ENCODE results near the gene PDK2. TPM values are rescaled to one million over a fixed set of nuclear protein-coding genes. Genes with fewer than 3 reads are reported as not detected.

PDK2 gene
- total and polyA plus RNA-seq, 10 of the 15 experiments (the other 5 are each of a cell fraction or from before 2014, with no cell fraction given): 0.98 to 22.6 (median 12.3) TPM

DNA sequence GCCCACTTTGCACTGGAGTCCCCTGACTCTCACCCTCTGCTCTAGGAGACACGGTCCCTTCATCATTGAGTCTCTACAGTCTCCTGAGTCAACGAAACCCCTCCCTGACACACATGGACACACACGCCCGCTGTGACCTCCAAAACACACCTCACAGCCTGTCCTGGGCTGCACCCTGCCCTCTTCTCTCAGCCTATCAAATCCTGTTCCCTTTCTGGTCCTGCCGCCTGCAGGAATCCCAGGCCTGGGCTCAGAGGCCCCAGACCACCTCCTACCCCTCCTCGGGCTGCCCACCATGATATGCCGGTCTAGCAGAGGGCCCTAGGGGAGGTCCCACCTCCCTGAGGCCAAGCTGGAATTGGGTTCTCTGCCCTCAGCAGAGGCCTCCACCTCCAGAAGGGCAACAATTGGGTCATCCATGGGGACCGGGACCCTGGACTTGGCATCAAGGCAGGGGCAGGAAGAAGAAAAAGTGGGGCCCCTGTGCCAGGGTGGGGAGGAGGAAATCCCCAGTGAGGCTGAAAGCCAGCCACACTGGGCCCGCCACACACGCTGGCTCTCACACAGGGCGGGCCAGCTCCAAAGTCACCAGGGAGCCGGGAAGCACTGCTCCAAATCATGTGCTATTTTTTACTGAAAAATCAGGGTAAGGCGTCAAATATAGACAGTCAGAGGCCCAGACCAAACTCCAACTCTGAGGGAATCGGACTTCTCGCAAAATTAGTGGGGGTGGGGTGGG is 51.9 kb downstream of the PDK2 start (continued):
- 0 out of 2 replicates have a peak, but pooled peaks have one; percentile 15 for TF ChIP-seq ZNF687 (IDR thresholded peaks at IDR 0.05)
- TF ChIP-seq DPF2 (IDR thresholded peaks at IDR 0.05): no peak
- no peak for TF ChIP-seq FOXK2 (IDR thresholded peaks at IDR 0.05)
- TF ChIP-seq NFXL1 (IDR thresholded peaks at IDR 0.05; ENCODE audit: borderline replicate concordance): no peak
- TF ChIP-seq ZNF274 (IDR thresholded peaks at IDR 0.05; ENCODE audit: insufficient read depth, insufficient read length): no peak
- TF ChIP-seq, protein P1, sequence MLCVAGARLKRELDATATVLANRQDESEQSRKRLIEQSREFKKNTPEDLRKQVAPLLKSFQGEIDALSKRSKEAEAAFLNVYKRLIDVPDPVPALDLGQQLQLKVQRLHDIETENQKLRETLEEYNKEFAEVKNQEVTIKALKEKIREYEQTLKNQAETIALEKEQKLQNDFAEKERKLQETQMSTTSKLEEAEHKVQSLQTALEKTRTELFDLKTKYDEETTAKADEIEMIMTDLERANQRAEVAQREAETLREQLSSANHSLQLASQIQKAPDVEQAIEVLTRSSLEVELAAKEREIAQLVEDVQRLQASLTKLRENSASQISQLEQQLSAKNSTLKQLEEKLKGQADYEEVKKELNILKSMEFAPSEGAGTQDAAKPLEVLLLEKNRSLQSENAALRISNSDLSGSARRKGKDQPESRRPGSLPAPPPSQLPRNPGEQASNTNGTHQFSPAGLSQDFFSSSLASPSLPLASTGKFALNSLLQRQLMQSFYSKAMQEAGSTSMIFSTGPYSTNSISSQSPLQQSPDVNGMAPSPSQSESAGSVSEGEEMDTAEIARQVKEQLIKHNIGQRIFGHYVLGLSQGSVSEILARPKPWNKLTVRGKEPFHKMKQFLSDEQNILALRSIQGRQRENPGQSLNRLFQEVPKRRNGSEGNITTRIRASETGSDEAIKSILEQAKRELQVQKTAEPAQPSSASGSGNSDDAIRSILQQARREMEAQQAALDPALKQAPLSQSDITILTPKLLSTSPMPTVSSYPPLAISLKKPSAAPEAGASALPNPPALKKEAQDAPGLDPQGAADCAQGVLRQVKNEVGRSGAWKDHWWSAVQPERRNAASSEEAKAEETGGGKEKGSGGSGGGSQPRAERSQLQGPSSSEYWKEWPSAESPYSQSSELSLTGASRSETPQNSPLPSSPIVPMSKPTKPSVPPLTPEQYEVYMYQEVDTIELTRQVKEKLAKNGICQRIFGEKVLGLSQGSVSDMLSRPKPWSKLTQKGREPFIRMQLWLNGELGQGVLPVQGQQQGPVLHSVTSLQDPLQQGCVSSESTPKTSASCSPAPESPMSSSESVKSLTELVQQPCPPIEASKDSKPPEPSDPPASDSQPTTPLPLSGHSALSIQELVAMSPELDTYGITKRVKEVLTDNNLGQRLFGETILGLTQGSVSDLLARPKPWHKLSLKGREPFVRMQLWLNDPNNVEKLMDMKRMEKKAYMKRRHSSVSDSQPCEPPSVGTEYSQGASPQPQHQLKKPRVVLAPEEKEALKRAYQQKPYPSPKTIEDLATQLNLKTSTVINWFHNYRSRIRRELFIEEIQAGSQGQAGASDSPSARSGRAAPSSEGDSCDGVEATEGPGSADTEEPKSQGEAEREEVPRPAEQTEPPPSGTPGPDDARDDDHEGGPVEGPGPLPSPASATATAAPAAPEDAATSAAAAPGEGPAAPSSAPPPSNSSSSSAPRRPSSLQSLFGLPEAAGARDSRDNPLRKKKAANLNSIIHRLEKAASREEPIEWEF (IDR thresholded peaks at IDR 0.05; ENCODE audit: insufficient replicate concordance, low read depth, low read length): no peak
- no peak for TF ChIP-seq CHD4 (IDR thresholded peaks at IDR 0.05)
- TF ChIP-seq CREM (IDR thresholded peaks at IDR 0.05; ENCODE audit: low read depth): peak; percentile 12; the same call in 1 of the 2 replicates
- TF ChIP-seq PML (IDR thresholded peaks at IDR 0.05; ENCODE audit: low read length): no peak
- TF ChIP-seq IKZF1 (conservative IDR thresholded peaks at IDR 0.05): peak; percentile 39; the same call in 1 of the 2 replicates
- no peak for TF ChIP-seq TCF3 (IDR thresholded peaks at IDR 0.05; ENCODE audit: borderline replicate concordance, insufficient read depth, low read depth, low read length)
- TF ChIP-seq KAT2A (conservative IDR thresholded peaks at IDR 0.05; ENCODE audit: control insufficient read depth, low read depth, low read length): no peak
